IgD-negative memory B cell (primary cell): Measurements from ENCODE around the gene SLC23A2. TPM values are rescaled to one million over a fixed set of nuclear protein-coding genes. Genes with fewer than 3 reads are reported as not detected.
"Not testable (repeated sequence)": the region's sequence is repeated elsewhere in the genome, so short reads cannot be mapped to it uniquely, and the experiment has no call there.

Experiments
- H3K27ac Mint-ChIP-seq, 3 donors: one replicate each; pipeline ENCODE4 v1.8.0; 2020 to 2022; ENCODE audit warnings: mild to moderate bottlenecking in 3 of 3, mixed read lengths in 3 of 3, moderate library complexity in 1 of 3
- H3K27me3 Mint-ChIP-seq: one replicate; pipeline ENCODE4 v1.8.0; 2021; ENCODE audit warnings: mixed read lengths
- H3K36me3 Mint-ChIP-seq: one replicate; pipeline ENCODE4 v1.8.0; 2020; ENCODE audit warnings: mild to moderate bottlenecking, mixed read lengths
- H3K4me1 Mint-ChIP-seq, 3 donors: one replicate each; pipeline ENCODE4 v1.8.0; 2020 to 2022; ENCODE audit warnings: mixed read lengths in 3 of 3, mild to moderate bottlenecking in 1 of 3
- H3K4me3 Mint-ChIP-seq, 4 donors: one replicate each; pipeline ENCODE4 v1.8.0; 2020 to 2022; ENCODE audit warnings: mild to moderate bottlenecking in 4 of 4, mixed read lengths in 4 of 4, moderate library complexity in 3 of 4
- H3K9me3 Mint-ChIP-seq, 3 donors: one replicate each; pipeline ENCODE4 v1.8.0; 2020 to 2021; ENCODE audit warnings: mixed read lengths in 3 of 3, mild to moderate bottlenecking in 1 of 3
- polyA plus RNA-seq: library from polyadenylated mRNA; unstranded; fragments of 300-500 nt; fragmentation: Illumina TruSeq; gene quantifications from one replicate; pipeline ENCODE4 v1.2.3, GENCODE V29; 2021

SLC23A2 gene
- polyA plus RNA-seq, 1 donor from 2014 or later, result 11.3 TPM

GRCh38 chr20:4861961-4862360 is 139.3 kb downstream of the SLC23A2 start:
- Mint-ChIP-seq H3K27me3 (no peaks in the 10 kb centered on the region), H3K36me3 (peaks cover 9% of the 10 kb centered on the region), H3K9me3 (no peaks in the 10 kb centered on the region), H3K27ac (peak overlapping the region in 2 of 3 donors; percentile 62 to 71), H3K4me3 (no peak overlapping the region), H3K4me1 (peaks cover 0 to 2% (median 0%) of the 10 kb centered on the region in 3 donors)

GRCh38 chr20:4858000-4858399 is 143.3 kb downstream of the SLC23A2 start:
- Mint-ChIP-seq H3K9me3 (no peaks in the 10 kb centered on the region), H3K27ac (peak overlapping the region in 2 of 3 donors; percentile 62 to 83), H3K4me1 (peaks cover 0 to 2% (median 0%) of the 10 kb centered on the region in 3 donors), H3K36me3 (peaks cover 13% of the 10 kb centered on the region), H3K4me3 (no peak overlapping the region), H3K27me3 (no peaks in the 10 kb centered on the region)

GRCh38 chr20:4856022-4856755 is 145.1 kb downstream of the SLC23A2 start:
- Mint-ChIP-seq H3K36me3 (peaks cover 12% of the 10 kb centered on the region), H3K27ac (peak overlapping the region in 2 of 3 donors; percentile 41 to 60), H3K9me3 (no peaks in the 10 kb centered on the region), H3K4me3 (no peak overlapping the region), H3K27me3 (no peaks in the 10 kb centered on the region), H3K4me1 (peaks cover 0 to 2% (median 0%) of the 10 kb centered on the region in 3 donors)

GRCh38 chr20:4855555-4855954 is 145.8 kb downstream of the SLC23A2 start:
- Mint-ChIP-seq H3K36me3 (peaks cover 12% of the 10 kb centered on the region), H3K4me1 (peaks cover 0 to 2% (median 0%) of the 10 kb centered on the region in 3 donors), H3K27ac (peak overlapping the region in 2 of 3 donors; percentile 41 to 82), H3K9me3 (no peaks in the 10 kb centered on the region), H3K4me3 (no peak overlapping the region), H3K27me3 (no peaks in the 10 kb centered on the region)

GRCh38 chr20:4855097-4855496 is 146.2 kb downstream of the SLC23A2 start:
- Mint-ChIP-seq H3K27me3 (no peaks in the 10 kb centered on the region), H3K4me1 (no peaks in the 10 kb centered on the region), H3K27ac (peak overlapping the region in 2 of 3 donors; percentile 41 to 82), H3K36me3 (peaks cover 12% of the 10 kb centered on the region), H3K4me3 (no peak overlapping the region), H3K9me3 (no peaks in the 10 kb centered on the region)

GRCh38 chr20:4854561-4854901 is 146.8 kb downstream of the SLC23A2 start:
- Mint-ChIP-seq H3K9me3 (no peaks in the 10 kb centered on the region), H3K4me1 (peaks cover 0 to 4% (median 2%) of the 10 kb centered on the region in 3 donors), H3K27me3 (no peaks in the 10 kb centered on the region), H3K4me3 (no peak overlapping the region), H3K36me3 (peaks cover 12% of the 10 kb centered on the region), H3K27ac (peak overlapping the region in 1 of 3 donors; percentile 77)

GRCh38 chr20:4853757-4854560 is 147.4 kb downstream of the SLC23A2 start:
- peaks cover 0 to 6% (median 2%) of the 10 kb centered on the region in 3 donors for H3K4me1 Mint-ChIP-seq
- no peaks in the 10 kb centered on the region for H3K9me3 Mint-ChIP-seq
- H3K27me3 Mint-ChIP-seq, result no peaks in the 10 kb centered on the region
- peaks cover 12% of the 10 kb centered on the region for H3K36me3 Mint-ChIP-seq
- no peak overlapping the region for H3K4me3 Mint-ChIP-seq
- peak overlapping the region in 1 of 3 donors; percentile 77 for H3K27ac Mint-ChIP-seq

- no peak overlapping the region for H3K4me3 Mint-ChIP-seq
- no peak overlapping the region for H3K27ac Mint-ChIP-seq
- H3K4me1 Mint-ChIP-seq, result peaks cover 0 to 6% (median 2%) of the 10 kb centered on the region in 3 donors
- peaks cover 12% of the 10 kb centered on the region for H3K36me3 Mint-ChIP-seq
- H3K27me3 Mint-ChIP-seq, result no peaks in the 10 kb centered on the region
- H3K9me3 Mint-ChIP-seq, result no peaks in the 10 kb centered on the region
Observed at GRCh38 chr20:4853004-4853403, 148.3 kb downstream of the SLC23A2 start.

- peaks cover 3 to 13% (median 11%) of the 10 kb centered on the region in 3 donors for H3K4me1 Mint-ChIP-seq
- no peak overlapping the region for H3K4me3 Mint-ChIP-seq
- H3K27me3 Mint-ChIP-seq, result no peaks in the 10 kb centered on the region
- no peak overlapping the region for H3K27ac Mint-ChIP-seq
- peaks cover 12% of the 10 kb centered on the region for H3K36me3 Mint-ChIP-seq
- no peaks in the 10 kb centered on the region for H3K9me3 Mint-ChIP-seq
Observed at GRCh38 chr20:4850960-4851359, 150.3 kb downstream of the SLC23A2 start.

GRCh38 chr20:4848829-4849228 is 152.5 kb downstream of the SLC23A2 start:
- peaks cover 11 to 17% (median 12%) of the 10 kb centered on the region in 3 donors for H3K4me1 Mint-ChIP-seq
- H3K4me3 Mint-ChIP-seq, H3K36me3 Mint-ChIP-seq, H3K9me3 Mint-ChIP-seq, H3K27me3 Mint-ChIP-seq: not testable (repeated sequence)
- H3K27ac Mint-ChIP-seq, result peak overlapping the region in 1 of 3 donors; percentile 77

- H3K36me3 Mint-ChIP-seq, result peaks cover 8% of the 10 kb centered on the region
- no peak overlapping the region for H3K4me3 Mint-ChIP-seq
- H3K27ac Mint-ChIP-seq, result no peak overlapping the region
- no peaks in the 10 kb centered on the region for H3K9me3 Mint-ChIP-seq
- H3K4me1 Mint-ChIP-seq, result peaks cover 11 to 17% (median 12%) of the 10 kb centered on the region in 3 donors
- no peaks in the 10 kb centered on the region for H3K27me3 Mint-ChIP-seq
Observed at GRCh38 chr20:4848041-4848440, 153.3 kb downstream of the SLC23A2 start.

GRCh38 chr20:4846821-4847220 is 154.5 kb downstream of the SLC23A2 start:
- no peak overlapping the region for H3K27ac Mint-ChIP-seq
- peaks cover 11 to 17% (median 12%) of the 10 kb centered on the region in 3 donors for H3K4me1 Mint-ChIP-seq
- no peak overlapping the region for H3K4me3 Mint-ChIP-seq
- H3K9me3 Mint-ChIP-seq, result no peaks in the 10 kb centered on the region
- no peaks in the 10 kb centered on the region for H3K27me3 Mint-ChIP-seq
- H3K36me3 Mint-ChIP-seq, result peaks cover 7% of the 10 kb centered on the region

- H3K27me3 Mint-ChIP-seq, result no peaks in the 10 kb centered on the region
- H3K4me3 Mint-ChIP-seq, result peak overlapping the region in 1 of 4 donors; percentile 83
- peaks cover 4% of the 10 kb centered on the region for H3K36me3 Mint-ChIP-seq
- peak overlapping the region in 2 of 3 donors; percentile 33 to 94 for H3K27ac Mint-ChIP-seq
- H3K9me3 Mint-ChIP-seq, result no peaks in the 10 kb centered on the region
- peaks cover 11 to 27% (median 17%) of the 10 kb centered on the region in 3 donors for H3K4me1 Mint-ChIP-seq
Observed at GRCh38 chr20:4844751-4845465, 156.4 kb downstream of the SLC23A2 start.

GRCh38 chr20:4844325-4844724 is 157.0 kb downstream of the SLC23A2 start:
- Mint-ChIP-seq H3K4me3 (peak overlapping the region in 1 of 4 donors; percentile 83), H3K36me3 (peaks cover 4% of the 10 kb centered on the region), H3K9me3 (no peaks in the 10 kb centered on the region), H3K27ac (peak overlapping the region in 2 of 3 donors; percentile 33 to 94), H3K27me3 (no peaks in the 10 kb centered on the region), H3K4me1 (peaks cover 5 to 24% (median 17%) of the 10 kb centered on the region in 3 donors)

- H3K4me3 Mint-ChIP-seq, result no peak overlapping the region
- H3K36me3 Mint-ChIP-seq, result peaks cover 2% of the 10 kb centered on the region
- no peak overlapping the region for H3K27ac Mint-ChIP-seq
- H3K27me3 Mint-ChIP-seq, result no peaks in the 10 kb centered on the region
- H3K4me1 Mint-ChIP-seq, result peaks cover 0 to 16% (median 14%) of the 10 kb centered on the region in 3 donors
- no peaks in the 10 kb centered on the region for H3K9me3 Mint-ChIP-seq
Observed at GRCh38 chr20:4840801-4841200, 160.5 kb downstream of the SLC23A2 start.
